WTC11 (cell line): ENCODE results near the gene PDCD1. TPM values are rescaled to one million over a fixed set of nuclear protein-coding genes. Genes with fewer than 3 reads are reported as not detected.

Experiments used
- ATAC-seq: fragments of 200-7000 bp; cut with Tn5 transposase; 2 replicates; pipeline ENCODE4 v1.10.0; 2021; ENCODE audit warnings: mild to moderate bottlenecking, moderate library complexity
- CTCF ChIA-PET: fragments of 300-600 bp; sonication (Branson Sonifier 250); formaldehyde crosslinking; loops from one replicate; lab custom pipeline; 2021; ENCODE audit warnings: antibody characterized with exemption; lab: Charles Lee
- POLR2A ChIA-PET: fragments of 350-600 bp; sonication (Branson Sonifier 250); formaldehyde crosslinking; loops from one replicate; lab custom pipeline; 2021; ENCODE audit warnings: antibody characterized with exemption; lab: Charles Lee
- DNase-seq: peaks from one replicate; pipeline ENCODE4 v3.0.0; 2021; ENCODE audit warnings: low spot score
- H3K27ac Mint-ChIP-seq: 2 replicates; pipeline ENCODE4 v1.8.0; 2021; ENCODE audit warnings: mixed read lengths
- H3K27me3 Mint-ChIP-seq: 2 replicates; pipeline ENCODE4 v1.8.0; 2021; ENCODE audit warnings: low read depth, mild to moderate bottlenecking, moderate library complexity, mixed read lengths
- H3K36me3 Mint-ChIP-seq: 2 replicates; pipeline ENCODE4 v1.8.0; 2021; ENCODE audit warnings: mixed read lengths
- H3K4me1 Mint-ChIP-seq: 2 replicates; pipeline ENCODE4 v1.8.0; 2022; ENCODE audit warnings: mixed read lengths
- H3K4me3 Mint-ChIP-seq: 2 replicates; pipeline ENCODE4 v1.8.0; 2021; ENCODE audit warnings: mild to moderate bottlenecking, moderate library complexity, mixed read lengths
- H3K9me3 Mint-ChIP-seq: 2 replicates; pipeline ENCODE4 v1.8.0; 2021; ENCODE audit warnings: mixed read lengths
- ETV6 ChIP-seq: sonication (generic); formaldehyde crosslinking; IDR thresholded peaks from 2 replicates; pipeline ENCODE4 v1.8.1; 2022; ENCODE audit warnings: mild to moderate bottlenecking, missing genetic modification reagents
- HMGA2 ChIP-seq: fragments of 250-450 bp; sonication (Bioruptor Pico); IDR thresholded peaks from 2 replicates; pipeline ENCODE4 v1.4.0; 2021; ENCODE audit warnings: mild to moderate bottlenecking, moderate library complexity
- NFYB ChIP-seq: sonication (generic); formaldehyde crosslinking; conservative IDR thresholded peaks from 2 replicates; pipeline ENCODE4 v1.8.0; 2022; ENCODE audit warnings: low read depth, missing genetic modification reagents
- ZNF396 ChIP-seq: fragments of 250-450 bp; sonication (Bioruptor Pico); IDR thresholded peaks from 2 replicates; pipeline ENCODE4 v1.8.0; 2021; ENCODE audit warnings: mild to moderate bottlenecking, moderate library complexity, borderline replicate concordance
- total RNA-seq: library from RNA; stranded (reverse); gene quantifications from 3 replicates; pipeline ENCODE4 v1.2.3, GENCODE V29; 2021
- TF ChIP-seq, protein P1 (sequence below): sonication (generic); formaldehyde crosslinking; IDR thresholded peaks from 2 replicates; pipeline ENCODE4 v1.8.1; 2022; ENCODE audit warnings: missing genetic modification reagents, borderline replicate concordance
- TF ChIP-seq, protein P2 (sequence below): fragments of 250-450 bp; sonication (Bioruptor Pico); IDR thresholded peaks from 2 replicates; pipeline ENCODE4 v1.9.0; 2021; ENCODE audit warnings: mild to moderate bottlenecking
- TF ChIP-seq, protein P3 (sequence below): sonication (generic); formaldehyde crosslinking; IDR thresholded peaks from 2 replicates; pipeline ENCODE4 v1.8.0; 2023; ENCODE audit warnings: missing genetic modification reagents, mild to moderate bottlenecking, borderline replicate concordance
- TF ChIP-seq, protein P4 (sequence below): fragments of 250-450 bp; sonication (Bioruptor Pico); IDR thresholded peaks from 2 replicates; pipeline ENCODE4 v1.9.0; 2021; ENCODE audit warnings: mild to moderate bottlenecking, borderline replicate concordance

Gene PDCD1
- total RNA-seq, 1 experiment from 2014 or later = 0.52 TPM

DNA sequence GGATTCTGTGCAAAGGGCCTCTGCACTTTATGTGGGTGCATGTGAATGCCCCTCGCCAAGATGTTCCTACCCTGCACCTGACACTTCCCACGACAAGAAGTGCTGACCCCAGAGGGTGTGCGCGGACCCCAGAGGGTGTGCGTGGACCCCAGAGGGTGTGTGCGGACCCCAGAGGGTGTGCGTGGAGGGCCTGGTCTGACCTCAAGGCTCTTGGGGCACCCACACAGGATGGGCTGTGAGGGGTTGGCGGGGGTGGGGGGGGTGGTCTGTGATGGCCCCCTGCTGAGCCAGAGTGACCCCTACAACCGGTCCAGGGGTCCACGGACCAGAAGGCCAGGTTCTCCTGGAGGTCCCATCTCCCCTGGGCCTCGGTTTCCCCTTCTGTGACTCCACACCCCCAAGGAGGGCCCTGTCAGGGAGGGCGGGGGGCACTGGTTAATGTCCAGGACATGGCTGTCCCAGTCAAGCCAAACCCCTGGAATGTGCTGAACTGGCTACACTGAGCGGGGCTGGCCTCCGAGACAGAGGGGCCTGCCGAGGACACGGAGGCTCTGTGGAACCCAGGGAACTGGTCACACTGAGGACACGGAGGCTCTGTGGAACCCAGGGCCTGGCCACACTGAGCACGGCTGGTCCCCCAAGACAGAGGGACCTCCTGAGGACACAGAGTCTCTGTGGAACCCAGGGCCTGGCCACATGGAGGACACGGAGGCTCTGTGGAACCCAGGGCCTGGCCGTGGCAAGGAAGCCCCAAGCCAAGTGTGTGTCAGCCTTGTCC is 46.6 kb downstream of the PDCD1 start:
- TF ChIP-seq, protein P1, sequence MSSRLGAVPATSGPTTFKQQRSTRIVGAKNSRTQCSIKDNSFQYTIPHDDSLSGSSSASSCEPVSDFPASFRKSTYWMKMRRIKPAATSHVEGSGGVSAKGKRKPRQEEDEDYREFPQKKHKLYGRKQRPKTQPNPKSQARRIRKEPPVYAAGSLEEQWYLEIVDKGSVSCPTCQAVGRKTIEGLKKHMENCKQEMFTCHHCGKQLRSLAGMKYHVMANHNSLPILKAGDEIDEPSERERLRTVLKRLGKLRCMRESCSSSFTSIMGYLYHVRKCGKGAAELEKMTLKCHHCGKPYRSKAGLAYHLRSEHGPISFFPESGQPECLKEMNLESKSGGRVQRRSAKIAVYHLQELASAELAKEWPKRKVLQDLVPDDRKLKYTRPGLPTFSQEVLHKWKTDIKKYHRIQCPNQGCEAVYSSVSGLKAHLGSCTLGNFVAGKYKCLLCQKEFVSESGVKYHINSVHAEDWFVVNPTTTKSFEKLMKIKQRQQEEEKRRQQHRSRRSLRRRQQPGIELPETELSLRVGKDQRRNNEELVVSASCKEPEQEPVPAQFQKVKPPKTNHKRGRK (CRISPR knock-in tag) = no peak
- Mint-ChIP-seq H3K4me1 (peaks cover 13% of the 10 kb centered on the region), H3K4me3 (no peak overlapping the region), H3K27me3 (peaks cover 3% of the 10 kb centered on the region; the same call in 1 of the 2 replicates), H3K27ac (no peak overlapping the region), H3K36me3 (no peaks in the 10 kb centered on the region), H3K9me3 (no peaks in the 10 kb centered on the region)
- ATAC-seq (no peak), DNase-seq (no peak)
- CTCF ChIA-PET = no interaction called here
- POLR2A ChIA-PET = no interaction called here

DNA sequence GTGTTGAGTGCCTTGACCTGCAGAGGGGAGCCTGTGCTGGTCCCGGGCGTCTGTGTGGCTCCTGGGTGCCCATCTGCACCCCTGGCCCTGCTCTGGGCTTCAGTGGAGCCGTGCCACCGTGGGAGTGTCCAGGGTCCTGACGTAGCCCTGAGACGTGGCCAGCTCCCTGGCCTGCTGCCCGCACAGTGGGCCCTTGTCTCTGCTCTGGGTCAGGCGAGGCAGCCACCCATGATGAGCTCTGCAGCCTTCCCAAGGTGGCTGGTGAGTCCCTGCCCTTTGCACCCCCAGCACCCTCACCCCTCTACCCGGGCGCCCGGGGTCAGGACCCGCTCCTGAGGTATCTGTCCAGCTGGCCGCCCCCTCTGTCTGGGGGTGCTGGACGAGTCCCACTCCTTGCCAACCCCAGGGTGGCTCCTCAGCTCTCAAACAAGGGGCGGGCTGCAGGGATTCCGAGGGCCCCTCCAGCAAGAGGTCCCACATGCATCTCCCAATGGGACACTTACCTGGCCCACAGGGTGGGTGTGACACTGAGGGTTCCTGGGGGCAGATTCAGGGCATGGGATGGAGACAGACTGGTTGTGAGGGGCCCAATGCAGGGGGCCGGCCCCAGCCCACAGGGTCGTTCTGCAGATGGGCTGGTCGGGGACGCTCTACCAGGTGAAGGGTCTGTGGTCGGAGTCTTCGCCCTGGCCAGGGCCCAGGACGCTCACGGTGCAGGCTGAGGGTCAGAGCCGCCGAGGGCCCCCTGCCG is 47.3 kb downstream of the PDCD1 start:
- H3K4me1 Mint-ChIP-seq = peaks cover 13% of the 10 kb centered on the region
- no peak overlapping the region for H3K27ac Mint-ChIP-seq
- no peaks in the 10 kb centered on the region for H3K9me3 Mint-ChIP-seq
- peaks cover 3% of the 10 kb centered on the region; the same call in 1 of the 2 replicates for H3K27me3 Mint-ChIP-seq
- POLR2A ChIA-PET = interaction anchor here (0.5 kb wide), 1 partner anchor 19 kb away, joined by 3 read pairs; no protein-coding TSS in a partner anchor
- TF ChIP-seq ZNF396 (CRISPR knock-in tag) = no peak
- TF ChIP-seq, protein P2, sequence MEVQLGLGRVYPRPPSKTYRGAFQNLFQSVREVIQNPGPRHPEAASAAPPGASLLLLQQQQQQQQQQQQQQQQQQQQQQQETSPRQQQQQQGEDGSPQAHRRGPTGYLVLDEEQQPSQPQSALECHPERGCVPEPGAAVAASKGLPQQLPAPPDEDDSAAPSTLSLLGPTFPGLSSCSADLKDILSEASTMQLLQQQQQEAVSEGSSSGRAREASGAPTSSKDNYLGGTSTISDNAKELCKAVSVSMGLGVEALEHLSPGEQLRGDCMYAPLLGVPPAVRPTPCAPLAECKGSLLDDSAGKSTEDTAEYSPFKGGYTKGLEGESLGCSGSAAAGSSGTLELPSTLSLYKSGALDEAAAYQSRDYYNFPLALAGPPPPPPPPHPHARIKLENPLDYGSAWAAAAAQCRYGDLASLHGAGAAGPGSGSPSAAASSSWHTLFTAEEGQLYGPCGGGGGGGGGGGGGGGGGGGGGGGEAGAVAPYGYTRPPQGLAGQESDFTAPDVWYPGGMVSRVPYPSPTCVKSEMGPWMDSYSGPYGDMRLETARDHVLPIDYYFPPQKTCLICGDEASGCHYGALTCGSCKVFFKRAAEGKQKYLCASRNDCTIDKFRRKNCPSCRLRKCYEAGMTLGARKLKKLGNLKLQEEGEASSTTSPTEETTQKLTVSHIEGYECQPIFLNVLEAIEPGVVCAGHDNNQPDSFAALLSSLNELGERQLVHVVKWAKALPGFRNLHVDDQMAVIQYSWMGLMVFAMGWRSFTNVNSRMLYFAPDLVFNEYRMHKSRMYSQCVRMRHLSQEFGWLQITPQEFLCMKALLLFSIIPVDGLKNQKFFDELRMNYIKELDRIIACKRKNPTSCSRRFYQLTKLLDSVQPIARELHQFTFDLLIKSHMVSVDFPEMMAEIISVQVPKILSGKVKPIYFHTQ = no peak
- TF ChIP-seq, protein P3, sequence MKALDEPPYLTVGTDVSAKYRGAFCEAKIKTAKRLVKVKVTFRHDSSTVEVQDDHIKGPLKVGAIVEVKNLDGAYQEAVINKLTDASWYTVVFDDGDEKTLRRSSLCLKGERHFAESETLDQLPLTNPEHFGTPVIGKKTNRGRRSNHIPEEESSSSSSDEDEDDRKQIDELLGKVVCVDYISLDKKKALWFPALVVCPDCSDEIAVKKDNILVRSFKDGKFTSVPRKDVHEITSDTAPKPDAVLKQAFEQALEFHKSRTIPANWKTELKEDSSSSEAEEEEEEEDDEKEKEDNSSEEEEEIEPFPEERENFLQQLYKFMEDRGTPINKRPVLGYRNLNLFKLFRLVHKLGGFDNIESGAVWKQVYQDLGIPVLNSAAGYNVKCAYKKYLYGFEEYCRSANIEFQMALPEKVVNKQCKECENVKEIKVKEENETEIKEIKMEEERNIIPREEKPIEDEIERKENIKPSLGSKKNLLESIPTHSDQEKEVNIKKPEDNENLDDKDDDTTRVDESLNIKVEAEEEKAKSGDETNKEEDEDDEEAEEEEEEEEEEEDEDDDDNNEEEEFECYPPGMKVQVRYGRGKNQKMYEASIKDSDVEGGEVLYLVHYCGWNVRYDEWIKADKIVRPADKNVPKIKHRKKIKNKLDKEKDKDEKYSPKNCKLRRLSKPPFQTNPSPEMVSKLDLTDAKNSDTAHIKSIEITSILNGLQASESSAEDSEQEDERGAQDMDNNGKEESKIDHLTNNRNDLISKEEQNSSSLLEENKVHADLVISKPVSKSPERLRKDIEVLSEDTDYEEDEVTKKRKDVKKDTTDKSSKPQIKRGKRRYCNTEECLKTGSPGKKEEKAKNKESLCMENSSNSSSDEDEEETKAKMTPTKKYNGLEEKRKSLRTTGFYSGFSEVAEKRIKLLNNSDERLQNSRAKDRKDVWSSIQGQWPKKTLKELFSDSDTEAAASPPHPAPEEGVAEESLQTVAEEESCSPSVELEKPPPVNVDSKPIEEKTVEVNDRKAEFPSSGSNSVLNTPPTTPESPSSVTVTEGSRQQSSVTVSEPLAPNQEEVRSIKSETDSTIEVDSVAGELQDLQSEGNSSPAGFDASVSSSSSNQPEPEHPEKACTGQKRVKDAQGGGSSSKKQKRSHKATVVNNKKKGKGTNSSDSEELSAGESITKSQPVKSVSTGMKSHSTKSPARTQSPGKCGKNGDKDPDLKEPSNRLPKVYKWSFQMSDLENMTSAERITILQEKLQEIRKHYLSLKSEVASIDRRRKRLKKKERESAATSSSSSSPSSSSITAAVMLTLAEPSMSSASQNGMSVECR (CRISPR knock-in tag) = no peak
- no peak for TF ChIP-seq NFYB (CRISPR knock-in tag)
- TF ChIP-seq, protein P4, sequence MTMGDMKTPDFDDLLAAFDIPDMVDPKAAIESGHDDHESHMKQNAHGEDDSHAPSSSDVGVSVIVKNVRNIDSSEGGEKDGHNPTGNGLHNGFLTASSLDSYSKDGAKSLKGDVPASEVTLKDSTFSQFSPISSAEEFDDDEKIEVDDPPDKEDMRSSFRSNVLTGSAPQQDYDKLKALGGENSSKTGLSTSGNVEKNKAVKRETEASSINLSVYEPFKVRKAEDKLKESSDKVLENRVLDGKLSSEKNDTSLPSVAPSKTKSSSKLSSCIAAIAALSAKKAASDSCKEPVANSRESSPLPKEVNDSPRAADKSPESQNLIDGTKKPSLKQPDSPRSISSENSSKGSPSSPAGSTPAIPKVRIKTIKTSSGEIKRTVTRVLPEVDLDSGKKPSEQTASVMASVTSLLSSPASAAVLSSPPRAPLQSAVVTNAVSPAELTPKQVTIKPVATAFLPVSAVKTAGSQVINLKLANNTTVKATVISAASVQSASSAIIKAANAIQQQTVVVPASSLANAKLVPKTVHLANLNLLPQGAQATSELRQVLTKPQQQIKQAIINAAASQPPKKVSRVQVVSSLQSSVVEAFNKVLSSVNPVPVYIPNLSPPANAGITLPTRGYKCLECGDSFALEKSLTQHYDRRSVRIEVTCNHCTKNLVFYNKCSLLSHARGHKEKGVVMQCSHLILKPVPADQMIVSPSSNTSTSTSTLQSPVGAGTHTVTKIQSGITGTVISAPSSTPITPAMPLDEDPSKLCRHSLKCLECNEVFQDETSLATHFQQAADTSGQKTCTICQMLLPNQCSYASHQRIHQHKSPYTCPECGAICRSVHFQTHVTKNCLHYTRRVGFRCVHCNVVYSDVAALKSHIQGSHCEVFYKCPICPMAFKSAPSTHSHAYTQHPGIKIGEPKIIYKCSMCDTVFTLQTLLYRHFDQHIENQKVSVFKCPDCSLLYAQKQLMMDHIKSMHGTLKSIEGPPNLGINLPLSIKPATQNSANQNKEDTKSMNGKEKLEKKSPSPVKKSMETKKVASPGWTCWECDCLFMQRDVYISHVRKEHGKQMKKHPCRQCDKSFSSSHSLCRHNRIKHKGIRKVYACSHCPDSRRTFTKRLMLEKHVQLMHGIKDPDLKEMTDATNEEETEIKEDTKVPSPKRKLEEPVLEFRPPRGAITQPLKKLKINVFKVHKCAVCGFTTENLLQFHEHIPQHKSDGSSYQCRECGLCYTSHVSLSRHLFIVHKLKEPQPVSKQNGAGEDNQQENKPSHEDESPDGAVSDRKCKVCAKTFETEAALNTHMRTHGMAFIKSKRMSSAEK (CRISPR knock-in tag) = no peak
- no peak for TF ChIP-seq HMGA2 (CRISPR knock-in tag)
- no peak for TF ChIP-seq ETV6 (CRISPR knock-in tag)
- H3K36me3 Mint-ChIP-seq = no peaks in the 10 kb centered on the region
- DNase-seq (no peak), ATAC-seq (no peak)
- H3K4me3 Mint-ChIP-seq = no peak overlapping the region
- CTCF ChIA-PET = interaction anchor here (0.5 kb wide), 1 partner anchor 506 kb away, joined by 3 read pairs; no protein-coding TSS in a partner anchor
